Activated effector memory CD4-positive, alpha-beta T cell treated with anti-CD3 and anti-CD28 coated beads, Interleukin-2, amount 50 U/mL, for 16 hours (primary cell): ENCODE measurements around the gene PAX7.

ENCODE experiments used
- DNase-seq: peaks from one replicate; pipeline ENCODE4 v3.0.0-alpha.2; 2020

PAX7 gene

DNA sequence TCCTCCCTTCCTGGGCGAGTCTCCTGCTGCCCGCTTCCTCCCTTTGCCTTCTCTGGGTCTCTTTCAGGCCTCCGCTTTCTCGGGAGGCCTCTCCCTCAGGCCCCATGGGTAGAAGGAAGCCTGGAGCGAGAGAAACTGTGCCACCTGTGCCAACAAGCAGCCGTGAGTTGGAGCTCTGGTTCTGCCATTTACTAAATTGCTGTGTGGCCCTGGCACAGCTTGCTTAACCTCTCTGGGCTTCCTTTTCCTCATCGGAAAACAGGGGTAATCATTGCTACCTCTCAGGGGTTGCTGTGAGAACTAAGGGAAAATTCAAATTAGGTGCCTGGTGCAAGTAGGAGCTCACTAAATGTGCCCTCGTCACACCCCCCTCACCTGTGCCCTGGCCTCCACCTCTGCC is 80.4 kb downstream of the PAX7 start:
- DNase-seq = no peak

DNA sequence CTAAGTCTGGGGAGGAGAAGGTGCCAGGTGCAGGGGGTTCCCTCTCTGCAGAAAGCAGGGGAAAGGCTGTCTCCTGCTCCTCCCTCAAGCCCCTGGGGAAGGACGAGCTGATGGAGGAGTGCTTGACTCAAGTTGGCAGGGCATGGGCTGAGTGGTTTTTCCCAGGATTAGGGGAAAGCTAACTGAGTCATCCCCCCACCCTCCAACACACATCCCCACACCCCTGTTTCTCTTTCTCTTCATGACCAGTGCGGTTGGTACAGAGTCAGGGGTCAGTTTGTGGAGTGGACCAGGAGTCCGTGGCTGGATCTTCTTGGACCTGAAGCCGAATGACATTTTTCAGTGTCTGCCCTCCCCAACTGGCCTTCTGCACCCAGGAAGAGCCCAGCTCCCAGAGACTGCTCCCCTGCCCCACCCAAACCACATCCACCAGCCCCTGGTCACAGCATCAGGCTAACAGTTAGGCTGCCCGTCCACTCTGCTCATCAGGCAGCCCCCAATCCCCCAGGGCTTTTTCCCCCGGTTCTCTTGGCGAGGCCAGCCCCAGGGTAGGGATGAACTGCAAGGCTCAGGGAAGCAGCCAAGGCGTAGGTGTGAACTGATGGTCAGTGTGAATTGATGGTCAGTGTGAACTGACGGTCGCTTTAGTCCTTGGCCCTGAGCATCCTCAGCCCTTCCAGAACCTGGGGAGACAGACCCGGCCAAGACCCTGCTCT is 81.0 kb downstream of the PAX7 start:
- DNase-seq = no peak

DNA sequence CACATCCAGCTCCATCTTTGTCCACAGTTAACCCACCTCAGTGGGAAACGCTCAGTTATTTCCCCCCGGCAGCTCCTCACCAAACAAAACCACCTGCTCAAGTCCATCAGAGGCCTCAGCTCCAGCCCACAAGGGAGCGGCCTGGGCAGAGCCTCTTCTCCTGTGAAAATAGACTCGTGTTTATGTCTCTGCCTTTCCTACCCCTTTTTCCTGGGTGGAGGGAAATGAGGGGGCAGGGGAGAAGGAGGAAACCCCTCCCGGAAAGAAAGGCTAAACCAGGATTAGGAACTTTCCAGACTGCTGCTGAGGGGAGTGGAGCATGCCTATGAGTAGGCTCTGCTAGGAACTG is 81.6 kb downstream of the PAX7 start:
- no peak for DNase-seq

DNA sequence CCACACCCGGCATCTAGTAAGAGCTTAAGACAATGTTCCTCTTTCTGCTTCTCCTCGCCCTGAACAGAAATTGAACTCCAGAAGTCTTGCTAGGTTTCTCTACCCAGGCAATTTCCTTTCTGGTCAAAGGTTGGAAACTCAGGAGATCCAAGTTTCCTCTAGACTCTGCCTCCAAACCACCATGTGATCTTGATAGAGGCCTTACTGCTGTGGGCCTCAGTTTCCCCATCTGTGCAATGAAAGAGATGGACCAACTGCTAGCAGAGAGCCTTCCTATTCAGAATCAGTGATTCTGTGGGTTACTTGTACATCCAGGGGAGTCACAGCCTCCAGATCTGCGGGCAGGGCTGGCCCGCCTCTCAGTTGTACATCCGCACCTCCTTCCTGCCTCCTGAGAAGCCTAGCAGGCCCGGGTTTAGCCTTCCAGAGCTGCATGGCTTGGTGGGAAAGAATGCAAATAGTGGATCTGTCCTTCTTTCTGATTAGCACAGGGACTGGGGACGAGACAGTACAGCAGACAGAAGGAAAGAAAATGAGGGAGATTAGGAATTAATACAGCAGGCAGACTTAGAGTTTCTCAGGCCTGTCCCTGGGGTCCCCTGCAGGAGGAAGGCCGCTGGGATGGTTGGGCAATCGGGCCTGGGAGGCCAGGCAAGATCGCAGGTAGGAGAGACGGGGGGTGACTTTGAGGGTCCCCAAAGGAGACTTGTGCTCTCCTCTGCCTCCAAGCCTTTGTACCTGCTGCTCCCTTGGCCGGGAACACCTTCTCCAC is 83.9 kb downstream of the PAX7 start:
- no peak for DNase-seq

DNA sequence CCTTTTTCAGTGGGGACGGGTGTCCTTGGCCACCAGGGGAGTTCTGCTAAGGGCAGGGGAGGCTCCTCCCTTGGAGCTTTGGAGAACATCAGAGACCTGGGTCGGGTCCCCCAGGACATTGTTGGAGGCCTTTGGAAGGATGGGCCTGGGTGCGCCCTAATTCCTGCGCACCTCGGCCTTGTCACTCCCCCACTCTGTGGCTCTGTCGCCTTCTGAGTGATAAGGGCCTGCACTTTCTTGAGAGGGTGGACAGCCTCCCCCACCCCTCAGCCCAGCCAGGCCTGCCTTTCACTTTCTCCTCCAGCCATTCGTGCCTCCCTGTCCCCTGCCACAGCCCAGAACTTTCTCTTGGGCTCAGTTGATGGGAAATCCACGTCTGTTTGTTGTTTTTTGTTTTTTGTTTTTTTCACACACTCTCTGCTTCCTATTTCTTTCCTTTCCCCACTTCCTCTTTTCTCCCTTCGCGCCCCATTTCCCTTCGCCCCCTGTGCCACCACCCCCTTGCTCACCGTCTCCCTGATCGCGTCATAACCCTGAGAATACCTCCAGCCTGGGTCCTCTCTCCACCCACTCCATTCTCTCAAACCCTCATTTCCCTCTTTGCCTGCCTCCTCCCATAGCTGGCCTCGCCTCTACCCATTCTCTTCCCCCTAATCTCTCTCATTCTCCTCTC is 85.6 kb downstream of the PAX7 start:
- DNase-seq = no peak

DNA sequence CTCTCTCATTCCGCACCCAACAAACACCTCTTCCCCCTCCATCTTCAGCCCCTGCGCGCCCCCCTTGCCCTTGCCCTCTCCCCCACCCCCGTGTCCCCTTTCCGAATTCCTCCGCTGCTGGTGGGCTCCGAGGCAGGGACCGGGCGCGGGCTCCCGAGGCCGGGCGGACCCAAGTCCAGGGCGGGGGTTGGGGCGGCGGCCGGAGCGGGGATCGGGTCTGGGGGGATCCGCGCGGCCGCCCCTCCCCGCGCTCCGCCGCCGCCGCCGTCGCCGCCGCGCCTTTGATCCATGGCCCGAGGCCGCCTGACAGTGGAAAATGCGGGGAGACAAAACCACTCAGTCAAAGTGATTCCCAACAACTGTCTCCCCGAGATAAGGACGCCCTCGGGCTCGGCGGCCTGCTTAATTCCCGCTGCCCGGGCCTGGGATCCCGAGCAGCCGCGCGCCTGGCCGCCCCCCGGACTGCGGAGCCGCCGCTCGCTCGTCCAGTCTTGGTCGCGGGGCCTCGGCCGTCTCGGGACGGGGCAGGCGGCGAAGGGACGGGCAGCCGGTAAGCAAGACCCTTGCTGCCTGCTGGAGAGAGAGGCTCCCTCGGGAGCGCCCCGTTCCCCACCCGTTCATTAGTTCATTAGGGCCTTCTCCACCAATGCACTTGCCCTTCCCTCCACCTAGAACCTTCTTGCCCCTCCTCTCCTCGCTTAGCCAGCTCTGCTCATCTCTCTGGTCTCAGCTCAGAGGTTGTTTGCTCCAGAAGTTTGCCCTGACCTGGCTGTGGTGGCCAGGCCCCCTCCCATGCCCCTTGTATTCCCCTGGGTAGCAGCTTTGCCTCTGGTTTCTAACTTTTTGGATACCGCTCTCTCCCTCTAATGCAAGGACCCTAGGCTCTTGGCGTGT is 86.4 kb downstream of the PAX7 start:
- no peak for DNase-seq

DNA sequence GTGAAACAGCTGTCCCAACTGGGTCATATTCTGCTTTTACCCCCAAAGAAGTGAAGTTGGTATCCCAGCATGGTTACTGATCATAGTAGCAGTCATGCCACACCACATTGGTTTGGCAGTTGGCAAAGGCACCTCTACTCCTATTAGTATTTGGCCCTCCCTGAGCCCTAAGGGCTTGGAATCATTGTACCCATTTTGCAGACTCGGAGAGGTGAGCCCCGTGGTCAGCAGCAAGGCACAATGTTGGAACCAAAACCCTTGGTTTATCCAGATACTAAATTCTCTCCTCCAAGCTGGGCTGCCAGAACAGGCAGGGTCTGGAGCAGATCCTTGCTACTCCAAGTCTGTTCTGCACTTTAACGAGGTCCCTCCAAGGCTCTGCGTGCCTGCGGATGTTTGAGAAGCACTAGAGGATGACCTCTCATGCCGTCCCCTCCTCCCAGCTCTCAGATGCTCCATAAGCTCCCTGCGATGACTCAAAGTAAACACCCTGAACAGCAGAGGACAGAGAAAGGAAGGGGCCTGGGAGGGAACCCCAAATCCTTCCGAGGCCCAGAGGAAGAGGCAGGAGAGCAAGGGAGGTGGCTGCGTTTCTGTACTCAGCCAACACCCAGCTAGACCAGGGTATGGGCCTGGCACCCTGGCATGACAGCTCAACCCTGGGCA is 89.3 kb downstream of the PAX7 start:
- DNase-seq = no peak

DNA sequence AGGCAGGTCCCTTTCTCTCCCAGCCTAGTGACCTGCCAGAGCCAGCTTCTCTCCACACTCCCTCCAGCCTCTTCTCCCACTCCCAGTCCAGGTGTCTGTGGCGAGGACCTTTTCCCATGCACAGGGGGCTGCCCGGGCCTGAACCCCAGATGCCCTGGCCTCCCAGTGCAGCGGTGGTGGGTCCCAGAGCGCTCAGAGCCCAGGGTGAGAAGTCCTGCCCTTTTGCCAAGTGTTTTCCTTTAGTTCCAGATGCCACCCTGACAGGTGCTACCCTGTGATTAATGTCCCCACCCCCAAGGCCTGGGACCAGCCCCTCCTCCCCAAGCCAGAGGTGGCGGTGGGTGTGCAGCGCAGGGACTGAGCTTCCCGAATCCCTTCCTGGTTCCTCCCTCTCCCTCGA is 90.4 kb downstream of the PAX7 start:
- no peak for DNase-seq

DNA sequence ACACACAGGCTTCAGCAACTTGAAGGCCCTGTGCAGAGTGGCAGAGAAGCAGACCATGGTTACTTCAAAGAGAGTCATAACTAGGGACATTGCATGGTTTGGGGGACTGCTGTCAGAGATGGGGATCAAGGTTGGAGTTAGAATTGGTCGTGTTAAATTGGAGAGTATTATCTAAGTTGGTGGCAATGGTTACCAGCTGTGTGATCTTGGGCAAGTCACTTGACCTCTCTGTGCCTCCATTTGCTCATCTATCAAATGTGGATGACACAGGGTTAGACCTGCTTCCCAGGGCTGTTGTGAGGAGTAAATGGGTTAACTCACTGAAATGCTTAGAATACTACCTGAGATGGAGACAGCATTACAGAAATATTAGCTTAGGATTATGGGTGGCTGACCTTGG is 91.1 kb downstream of the PAX7 start:
- no peak for DNase-seq

DNA sequence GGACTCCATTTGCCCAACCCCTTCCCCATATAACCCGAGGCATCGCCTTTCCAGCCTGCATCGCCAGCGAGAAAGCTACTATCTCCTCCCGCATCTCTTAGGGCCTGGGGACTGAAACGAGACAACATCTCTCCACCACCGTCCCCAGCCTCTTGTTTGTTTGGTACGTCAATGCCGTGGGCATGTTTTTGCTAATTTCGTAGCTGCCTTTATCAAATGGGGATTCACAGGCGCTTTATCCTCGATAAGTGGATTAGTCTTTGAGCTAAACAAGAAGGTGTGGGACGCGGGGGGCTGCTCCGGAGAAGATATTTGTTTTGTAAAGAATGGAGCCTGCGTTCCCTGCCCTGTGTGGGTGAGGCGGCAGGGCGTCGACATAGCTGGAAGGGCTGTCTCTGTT is 91.6 kb downstream of the PAX7 start:
- DNase-seq = no peak

DNA sequence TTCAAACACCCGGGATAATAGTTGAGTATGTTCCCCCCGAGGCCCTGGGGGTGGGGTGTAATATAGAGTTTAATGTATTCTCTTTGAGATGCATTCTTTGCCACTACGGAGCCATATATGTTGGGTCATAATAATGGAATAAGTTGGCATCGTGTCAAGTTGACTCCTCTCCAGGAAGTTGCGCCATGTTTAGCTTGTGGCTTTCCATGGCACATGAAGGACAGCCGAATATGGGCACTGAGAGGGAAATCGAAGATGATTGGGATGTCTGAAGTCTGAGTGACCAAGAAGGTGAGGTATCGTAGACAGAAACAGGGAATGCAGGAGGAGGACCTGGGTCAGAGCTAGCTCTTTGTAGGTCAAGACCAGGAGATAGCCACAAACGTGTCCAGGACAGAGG is 92.6 kb downstream of the PAX7 start:
- no peak for DNase-seq

DNA sequence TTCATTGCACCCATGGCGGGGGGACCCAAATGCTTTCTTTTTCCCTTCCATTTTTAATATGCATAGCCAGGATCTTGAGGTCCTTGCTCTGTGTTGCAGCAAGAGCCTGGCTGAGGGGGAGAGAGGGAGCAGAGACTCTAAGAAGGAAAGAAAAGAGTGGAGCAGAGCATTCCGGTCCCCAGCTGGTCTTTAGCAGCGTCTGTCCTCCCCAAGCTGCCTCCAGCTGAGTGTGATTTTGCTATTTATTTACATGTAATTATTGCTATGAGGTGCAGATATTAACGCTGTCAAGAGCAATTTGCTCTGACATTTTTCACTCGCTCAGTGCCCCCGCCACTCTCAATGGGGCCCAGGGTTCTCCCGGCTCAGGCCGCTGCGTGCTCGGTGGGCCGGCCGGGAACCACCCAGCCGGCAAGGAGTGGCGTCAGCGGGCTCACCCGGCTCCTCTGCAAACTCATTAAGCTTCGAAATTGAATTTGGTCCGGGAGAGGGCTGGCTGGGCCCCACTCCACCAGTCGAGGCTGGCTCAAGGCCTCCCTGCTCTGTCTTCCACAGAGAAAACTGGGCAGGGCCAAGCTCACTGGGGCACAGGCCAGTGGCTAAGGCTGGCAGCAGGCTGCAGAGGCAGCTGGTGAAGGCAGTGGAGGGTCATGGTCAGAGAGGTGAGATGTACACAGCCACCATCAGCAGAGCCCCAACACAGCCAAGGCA is 93.2 kb downstream of the PAX7 start:
- no peak for DNase-seq

DNA sequence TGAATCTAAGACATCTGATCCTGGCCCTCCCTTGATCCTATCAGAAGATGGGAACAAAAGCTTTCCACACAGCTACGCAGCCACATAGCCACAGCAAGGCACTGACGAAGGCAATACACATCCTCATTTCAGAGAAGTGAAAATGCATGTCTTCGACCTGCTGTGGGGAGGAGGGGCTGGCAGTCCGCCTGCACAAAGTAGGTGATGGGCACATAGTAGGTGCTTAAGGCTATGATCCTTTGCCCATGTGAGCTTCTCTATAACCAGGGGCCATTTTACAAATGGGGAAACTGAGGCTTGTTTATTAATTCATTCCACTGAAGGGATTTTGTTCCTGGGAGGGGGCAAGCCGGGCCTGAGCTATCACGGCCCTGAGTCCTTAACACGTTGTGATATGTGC is 94.2 kb downstream of the PAX7 start:
- DNase-seq = no peak

DNA sequence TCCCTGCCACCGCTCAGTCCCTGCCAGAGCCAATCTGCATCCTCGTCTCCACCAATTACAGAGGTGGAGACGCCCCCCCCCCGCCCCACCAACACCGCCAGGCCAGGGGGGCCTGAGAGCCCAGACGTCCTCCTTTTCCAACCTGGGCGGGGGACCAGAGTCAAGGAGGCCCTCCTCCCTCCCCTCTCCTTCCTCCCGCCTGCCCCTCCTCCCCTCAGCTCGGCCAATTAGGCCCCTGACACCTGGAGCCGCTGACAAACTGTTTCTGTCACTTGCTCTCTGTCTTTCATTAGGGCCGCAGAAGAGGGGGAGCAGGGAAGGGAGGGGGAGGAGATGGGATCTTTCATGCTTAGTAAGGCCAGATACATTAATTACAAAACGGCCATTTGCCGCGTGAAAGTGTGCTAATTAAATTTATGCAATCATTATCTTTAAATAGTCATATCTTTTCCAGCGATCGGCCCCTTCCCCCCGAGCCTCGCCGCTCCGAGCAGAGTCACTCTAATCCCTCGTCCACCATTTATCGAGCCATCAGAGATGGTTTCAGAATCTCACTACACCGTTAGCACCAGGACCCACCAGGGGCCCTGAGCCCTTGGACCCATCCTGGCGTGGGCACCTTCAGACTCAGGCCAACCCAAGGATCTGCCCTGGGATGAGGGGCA is 94.7 kb downstream of the PAX7 start:
- DNase-seq = no peak

DNA sequence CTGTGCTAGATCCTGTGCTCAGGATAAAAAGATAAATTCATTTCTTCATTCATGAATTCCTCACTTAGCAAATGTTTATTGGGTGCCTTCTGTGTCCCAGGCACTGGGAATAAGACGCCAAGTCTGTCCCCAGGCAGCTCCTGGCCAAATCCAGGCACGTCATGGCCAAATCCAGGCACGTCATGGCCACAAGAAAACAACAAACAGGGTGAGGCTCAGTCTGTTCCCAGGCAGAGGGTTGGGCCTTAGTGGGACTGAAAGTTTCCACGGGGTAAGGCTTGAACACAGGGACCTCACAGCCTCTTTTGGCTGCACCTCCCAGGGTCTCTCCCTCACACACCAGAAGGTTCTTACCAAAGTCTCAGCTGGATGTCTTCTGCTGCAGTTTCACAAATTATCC is 95.7 kb downstream of the PAX7 start:
- DNase-seq = no peak

DNA sequence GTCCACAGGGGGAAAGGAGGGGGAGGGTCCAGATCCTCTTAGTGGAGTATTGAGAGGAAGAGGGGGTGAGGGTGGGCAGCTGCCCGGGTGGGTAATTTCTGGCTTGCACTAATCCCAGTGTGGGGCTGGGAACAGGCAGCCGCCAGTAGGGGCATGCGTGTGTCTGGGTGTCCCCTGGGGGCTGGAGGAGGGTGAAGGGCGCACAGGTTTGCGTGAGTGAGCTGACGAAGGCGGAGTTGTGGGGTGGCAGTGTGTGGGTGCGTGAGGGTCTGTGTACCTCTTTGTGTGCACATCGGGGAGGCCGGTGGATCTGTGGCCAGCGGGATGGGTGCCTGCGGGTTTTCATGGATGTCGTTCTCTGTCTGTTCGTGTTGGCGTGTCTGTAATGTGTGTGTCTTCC is 97.3 kb downstream of the PAX7 start:
- DNase-seq = no peak

DNA sequence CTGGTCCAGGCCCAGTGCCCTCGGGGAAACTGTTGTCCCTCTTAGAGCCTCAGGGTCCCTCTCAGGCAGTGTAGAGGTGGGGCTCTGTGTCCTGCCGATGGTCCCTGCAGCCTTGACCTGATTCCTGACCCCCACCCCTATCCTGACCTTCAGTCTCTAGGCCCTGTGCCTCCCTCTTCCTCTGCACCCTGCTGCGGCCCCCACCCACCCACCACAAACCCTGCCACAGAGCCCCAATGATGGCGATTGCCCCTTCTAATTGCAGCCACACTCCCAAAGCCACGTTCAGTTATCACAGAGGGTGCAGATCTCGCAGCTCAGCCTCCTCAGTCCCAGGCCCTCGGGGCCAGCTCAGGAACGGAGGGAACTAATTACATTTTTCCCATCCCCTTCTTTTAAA is 99.7 kb downstream of the PAX7 start:
- no peak for DNase-seq

DNA sequence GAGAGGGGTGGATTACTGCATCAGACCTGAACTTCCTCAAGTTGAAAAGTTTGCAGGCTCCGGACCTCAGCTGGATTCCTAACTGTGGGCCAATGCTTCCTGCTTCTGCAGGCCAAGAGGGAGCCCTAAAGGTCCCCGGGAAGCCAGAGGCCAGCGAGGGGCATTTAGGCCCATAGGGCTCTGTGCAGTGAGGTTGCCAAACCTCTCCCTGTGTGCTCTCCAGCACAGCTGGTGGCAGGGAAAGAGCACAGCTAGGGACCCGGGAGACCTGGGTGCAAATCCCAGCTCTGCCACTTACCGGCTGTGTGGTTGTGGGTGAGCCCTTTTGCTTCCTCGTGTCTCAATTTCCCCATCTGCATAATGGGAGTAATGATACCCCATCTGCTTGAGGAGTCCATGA is 100.5 kb downstream of the PAX7 start:
- no peak for DNase-seq

DNA sequence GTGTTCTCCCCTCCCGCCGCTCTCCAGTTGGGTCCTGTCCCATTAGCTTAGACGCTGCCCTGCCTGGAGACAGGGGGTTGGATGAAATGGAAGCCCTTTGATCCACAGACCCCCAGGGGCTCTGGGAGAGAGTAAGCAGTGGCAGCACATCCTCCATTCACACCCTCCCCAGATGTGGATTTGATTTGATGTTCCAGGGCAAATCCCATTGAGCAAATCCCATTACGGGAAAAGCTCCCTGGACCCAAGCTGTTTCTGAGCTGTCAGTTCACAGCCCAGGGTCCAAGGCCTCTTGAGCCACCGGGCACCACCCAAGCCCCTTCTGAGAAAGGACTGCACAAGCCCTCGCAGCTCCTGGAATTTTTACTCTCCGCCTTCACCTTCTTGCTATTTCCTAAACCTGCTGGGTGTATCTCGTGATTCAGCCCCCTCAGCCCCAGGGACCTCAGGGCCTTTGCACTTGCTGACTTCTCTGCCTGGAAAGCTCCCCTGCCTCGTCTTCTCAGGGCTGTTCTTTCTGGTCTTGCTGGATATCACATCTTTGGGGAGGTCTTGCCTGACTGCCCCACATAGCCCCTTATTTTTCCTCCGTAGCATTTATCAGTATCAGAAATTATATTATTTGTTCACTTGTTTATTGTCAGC is 101.1 kb downstream of the PAX7 start:
- DNase-seq = no peak

DNA sequence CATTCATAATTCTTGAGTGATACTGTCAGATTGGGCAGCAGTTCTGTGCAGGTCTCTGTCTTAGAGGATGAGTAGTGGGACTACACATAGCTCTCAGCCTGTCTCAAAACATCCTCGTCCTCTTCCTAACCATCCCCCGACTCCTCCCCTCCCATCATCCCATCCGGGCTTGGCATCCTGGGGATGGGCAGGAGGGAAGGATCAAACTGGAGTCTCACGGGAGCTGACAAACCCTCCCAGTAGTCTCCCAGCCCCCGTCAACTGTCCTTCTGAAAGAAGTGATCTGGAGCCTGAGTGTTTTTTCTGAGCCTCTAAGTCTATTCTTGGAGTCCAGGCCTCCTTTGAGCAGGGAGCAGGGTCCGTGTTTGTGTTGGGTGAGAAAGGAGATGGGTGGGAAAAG is 102.0 kb downstream of the PAX7 start:
- no peak for DNase-seq

DNA sequence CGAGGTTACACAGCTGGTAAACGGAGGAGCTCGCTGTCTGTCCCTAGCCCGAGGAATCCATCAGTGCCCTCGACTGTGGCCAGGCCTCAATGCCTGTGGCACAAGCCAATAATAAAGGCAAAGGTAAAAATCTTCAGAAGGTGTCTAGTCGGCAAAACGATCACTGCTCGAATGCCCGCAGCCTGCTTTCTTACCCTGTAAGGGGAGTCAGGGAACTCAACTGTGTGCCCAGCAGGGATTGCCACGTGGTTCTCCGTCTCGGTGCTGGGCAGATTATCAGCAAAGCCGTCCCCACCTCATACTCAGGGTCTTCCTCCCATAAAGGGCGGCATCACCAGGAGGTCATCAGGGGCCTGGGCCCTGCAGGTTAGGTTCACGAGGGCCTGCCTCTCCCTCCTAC is 103.4 kb downstream of the PAX7 start:
- no peak for DNase-seq
